Activated effector memory CD4-positive, alpha-beta T cell treated with anti-CD3 and anti-CD28 coated beads, Interleukin-2, amount 50 U/mL, for 16 hours (primary cell): ENCODE results near the gene HIVEP1.

Source experiments
- DNase-seq: peaks from one replicate; pipeline ENCODE4 v3.0.0-alpha.2; 2020

HIVEP1 gene

GRCh38 chr6:12058172-12058961 lies 46.3 kb downstream of the HIVEP1 start:
- DNase-seq: no peak

- peak; percentile 91 for DNase-seq
Observed at GRCh38 chr6:12060780-12061609, 48.9 kb downstream of the HIVEP1 start.

DNA sequence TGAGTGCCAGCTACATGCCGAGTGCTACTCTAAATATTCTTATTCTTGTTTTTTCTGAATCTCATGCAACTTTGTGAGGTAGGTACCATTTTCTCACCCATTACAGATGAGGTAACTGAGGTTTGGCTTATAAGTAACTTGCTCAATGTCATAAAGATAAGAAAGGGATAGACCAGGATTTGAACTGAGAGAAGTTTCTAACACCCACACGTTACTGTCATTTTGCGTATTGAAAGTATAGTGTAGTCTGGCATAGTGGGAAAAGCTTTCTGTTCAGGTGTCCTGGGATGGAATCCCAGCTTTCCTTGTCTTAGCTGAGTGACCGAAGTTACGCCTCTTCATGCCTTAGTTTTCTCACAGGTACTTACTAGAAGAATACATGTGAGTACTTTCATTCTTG lies 50.5 kb downstream of the HIVEP1 start:
- DNase-seq: no peak

DNA sequence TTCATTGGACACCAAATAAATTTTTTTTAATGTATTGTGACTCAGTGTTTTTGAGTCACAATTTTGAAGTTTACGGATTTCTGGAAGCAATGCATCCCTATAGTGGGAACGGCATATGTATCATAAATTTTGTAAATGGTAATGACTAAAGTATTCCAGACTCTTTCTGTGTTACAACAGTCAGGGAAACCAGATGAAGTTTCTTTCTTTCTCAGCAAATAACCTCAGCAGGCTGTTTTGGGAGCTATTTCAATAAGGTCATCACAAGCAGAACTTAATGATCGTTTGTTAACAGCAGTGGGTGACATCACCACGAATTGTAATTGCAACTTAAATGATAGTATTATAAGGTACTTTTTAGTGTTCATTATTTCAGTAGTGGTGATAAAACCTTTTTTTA lies 52.0 kb downstream of the HIVEP1 start:
- no peak for DNase-seq

- no peak for DNase-seq
Observed at GRCh38 chr6:12064538-12065071, 52.5 kb downstream of the HIVEP1 start.

GRCh38 chr6:12065321-12066140 lies 53.4 kb downstream of the HIVEP1 start:
- no peak for DNase-seq

- DNase-seq: no peak
Observed at GRCh38 chr6:12066297-12066696, 54.2 kb downstream of the HIVEP1 start.

DNA sequence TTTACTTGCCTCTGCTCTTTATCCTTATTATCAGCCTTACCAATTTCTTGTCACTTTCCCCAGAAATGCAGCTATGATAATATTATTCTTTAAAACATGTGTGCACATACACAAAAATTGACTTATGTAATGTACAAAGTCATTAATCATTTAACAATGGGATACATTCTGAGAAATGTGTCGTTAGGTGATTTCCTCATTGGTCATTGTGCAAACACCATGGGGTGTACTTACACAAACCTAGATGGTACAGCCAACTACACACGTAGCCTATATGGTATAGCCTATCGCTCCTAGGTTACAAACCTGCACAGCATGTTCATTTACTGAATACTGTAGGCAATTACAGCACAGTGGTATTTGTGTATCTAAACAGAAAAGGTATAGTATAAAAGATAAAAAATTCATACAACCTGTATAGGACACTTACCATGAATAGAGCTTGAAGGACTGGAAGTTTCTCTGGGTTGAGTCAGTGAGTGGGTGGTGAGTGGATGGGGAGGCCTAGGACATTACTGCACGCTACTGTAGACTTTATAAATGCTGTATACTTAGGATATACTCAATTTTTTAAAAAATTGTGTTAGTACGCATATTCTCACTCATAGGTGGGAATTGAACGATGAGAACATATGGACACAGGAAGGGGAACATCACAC lies 56.9 kb downstream of the HIVEP1 start:
- DNase-seq: no peak

GRCh38 chr6:12069891-12070529 lies 57.9 kb downstream of the HIVEP1 start:
- DNase-seq: no peak

- no peak for DNase-seq
Observed at GRCh38 chr6:12071064-12071615, 59.0 kb downstream of the HIVEP1 start.

- no peak for DNase-seq
Observed at GRCh38 chr6:12075067-12075563, 63.0 kb downstream of the HIVEP1 start.

DNA sequence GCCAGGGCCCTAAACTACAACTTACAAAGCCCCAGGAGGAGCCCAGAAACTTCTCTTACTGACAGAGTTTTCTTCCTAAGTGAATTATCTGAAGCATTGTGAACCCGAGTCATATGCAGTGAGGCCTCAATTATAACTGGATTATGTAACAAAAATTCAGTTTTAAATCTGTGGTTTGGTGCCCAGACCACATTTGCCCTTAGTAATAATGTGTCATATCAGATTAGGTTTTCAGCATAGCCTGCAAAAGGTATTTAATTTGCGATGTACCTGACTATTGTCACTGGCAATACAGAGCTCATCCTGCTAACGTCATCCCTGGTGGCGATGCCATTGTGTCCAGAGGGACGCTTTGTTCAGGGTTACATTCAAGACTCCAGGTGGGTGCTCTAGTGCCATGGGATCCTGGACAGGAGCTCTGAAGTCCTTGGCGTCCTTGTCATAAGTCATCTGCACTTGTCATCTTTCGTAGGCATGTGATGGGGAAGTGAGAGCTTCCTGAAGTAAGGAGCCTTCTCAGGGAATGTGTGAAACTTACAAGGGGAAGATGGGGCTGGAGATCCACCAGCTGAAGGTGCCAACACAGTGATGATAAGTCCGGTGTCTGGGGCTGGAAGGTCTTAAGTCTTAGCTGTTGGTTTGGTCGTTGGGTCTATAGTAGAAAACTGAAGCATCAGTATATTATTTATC lies 65.1 kb downstream of the HIVEP1 start:
- DNase-seq: no peak

- no peak for DNase-seq
Observed at GRCh38 chr6:12078014-12078413, 65.9 kb downstream of the HIVEP1 start.

- DNase-seq: no peak
Observed at GRCh38 chr6:12081771-12082170, 69.7 kb downstream of the HIVEP1 start.

DNA sequence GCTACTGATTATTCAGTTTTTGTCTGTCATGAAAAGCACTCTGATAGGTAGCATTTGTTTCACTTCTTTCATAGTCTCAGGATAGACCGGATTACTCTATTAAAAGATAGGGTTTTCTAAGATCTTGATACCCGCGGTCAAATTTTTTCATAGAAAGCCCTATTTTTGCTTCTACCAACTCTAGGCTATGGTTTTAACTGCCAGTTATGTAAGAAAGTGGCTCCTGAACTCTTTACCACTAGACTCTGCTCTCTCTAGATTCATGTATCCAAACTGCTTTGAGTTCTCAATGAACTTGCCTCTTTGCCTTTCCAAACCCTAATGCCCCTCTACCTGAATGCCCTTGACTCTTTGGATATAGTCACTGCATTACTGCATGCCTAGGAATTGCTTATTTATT lies 70.3 kb downstream of the HIVEP1 start:
- no peak for DNase-seq

DNA sequence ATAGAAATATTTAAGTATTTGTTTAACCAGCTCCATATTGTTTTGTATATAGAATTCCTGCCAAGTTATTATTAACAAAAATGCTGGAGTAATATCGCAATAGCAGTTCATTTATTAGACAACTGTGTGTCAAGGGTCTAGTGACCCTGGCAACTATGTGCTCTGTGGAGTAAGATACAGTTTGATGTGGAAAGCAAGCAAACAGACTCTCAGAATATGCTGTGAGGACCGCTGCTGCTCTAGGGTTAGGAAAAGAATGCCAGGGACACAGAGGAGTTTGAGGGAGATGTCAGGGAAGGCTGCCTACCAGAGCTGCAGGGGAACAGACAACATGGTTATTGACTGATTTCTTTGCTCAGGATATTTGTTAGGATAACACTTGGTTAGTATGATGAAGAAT lies 71.2 kb downstream of the HIVEP1 start:
- no peak for DNase-seq

DNA sequence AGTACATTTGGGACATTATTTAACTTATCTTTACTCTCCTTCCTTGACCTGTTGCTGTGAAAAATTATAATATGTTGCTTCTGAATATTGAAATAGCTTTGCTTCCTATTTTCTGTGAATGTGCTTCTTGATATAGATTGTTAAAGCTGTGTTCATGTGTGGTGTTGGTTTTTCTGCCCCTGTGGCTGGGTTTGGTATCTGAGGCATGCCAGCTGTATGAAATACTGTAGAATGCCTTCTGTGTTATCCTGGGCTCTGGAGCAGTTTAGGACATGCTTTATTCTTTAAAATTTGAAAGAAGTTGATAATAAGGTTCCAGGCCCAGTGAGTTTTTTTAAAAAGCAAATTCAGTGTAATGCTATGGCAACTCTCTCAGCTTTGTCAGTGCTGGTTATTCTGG lies 71.7 kb downstream of the HIVEP1 start:
- no peak for DNase-seq

DNA sequence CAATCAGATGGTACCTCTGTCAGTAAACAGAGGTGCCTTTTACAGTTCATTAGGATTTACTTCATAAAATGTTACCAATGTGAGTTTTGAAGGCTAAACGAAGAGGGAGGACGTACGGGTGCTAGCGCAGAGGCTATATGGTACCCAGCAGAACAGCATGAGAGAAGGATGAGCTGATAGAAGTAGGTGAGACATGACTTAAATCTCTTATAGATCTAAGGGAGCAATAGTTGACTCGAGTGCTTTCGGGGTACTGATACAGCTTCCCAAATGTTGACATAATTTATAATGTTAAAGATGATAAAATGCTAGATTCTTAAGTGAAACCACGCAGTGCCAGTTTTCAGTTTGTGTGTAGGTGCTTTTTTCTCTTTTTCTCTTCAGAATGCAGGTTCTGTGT lies 72.6 kb downstream of the HIVEP1 start:
- DNase-seq: no peak

GRCh38 chr6:12088531-12088930 lies 76.4 kb downstream of the HIVEP1 start:
- DNase-seq: no peak

DNA sequence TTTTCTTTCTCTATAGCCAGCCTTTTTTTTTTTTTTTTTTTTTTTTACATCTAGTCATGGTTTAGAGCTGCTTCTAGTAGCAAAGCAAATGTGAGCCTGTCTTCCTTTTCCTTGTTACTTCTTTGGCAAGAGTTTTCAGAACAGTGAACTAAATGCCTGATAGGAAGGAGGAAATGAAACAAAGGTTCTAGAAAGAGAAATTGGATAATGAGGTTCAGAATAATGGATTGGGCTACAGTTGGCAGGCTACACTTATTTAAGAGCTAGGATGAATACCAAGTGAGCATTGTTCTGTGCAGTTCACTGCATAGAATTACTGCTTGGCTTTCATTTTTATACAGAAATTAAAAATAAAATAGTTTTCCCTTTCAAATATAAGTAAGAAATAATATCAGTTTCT lies 78.6 kb downstream of the HIVEP1 start:
- no peak for DNase-seq

DNA sequence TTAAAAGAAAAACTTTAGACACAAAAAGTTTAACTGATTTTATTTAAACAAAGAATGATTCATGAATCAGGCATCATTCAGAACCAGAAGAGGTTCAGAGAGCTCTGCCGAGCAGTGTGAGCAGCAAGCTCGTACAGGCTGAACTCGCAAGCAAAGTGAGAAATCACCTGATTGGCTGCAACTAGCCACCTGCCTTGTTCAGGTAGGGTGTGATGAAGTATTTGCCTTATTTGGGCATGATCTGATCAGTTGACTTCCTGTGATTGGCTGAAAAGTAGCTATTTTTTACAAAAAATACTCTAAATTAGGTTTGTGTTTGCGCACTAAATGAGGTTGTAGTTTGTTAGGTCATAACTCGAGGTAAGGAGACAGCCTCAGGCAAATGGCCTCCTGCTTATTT lies 80.7 kb downstream of the HIVEP1 start:
- DNase-seq: no peak
